ENCODE data around the gene USP22.

The USP22 gene

DNA sequence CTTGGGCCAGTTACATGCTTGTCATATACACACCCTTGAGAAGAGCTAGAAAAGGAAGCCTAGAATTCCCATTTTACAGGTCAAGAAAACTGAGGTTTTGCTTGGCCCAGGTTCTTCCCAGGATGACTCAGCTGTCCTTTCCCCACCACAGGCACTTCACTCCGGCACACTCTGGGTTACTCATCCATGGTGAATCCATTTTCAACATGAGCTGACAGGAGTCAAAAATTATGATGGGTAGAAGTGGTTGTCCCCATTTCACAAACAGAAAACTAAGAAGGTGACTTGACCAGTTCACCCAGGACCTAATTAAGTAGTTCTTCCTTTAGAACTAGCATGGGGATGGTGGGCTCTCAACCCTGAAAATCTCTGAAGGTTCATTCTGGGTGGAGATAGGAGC is 67.2 kb downstream of the USP22 start:
- Histone ChIP-seq H3K4me3 (ENCODE audit: low read depth, low read length) (no peak overlapping the region), H3K4me1 (ENCODE audit: control insufficient read depth in 1 of 2, insufficient read depth in 2 of 2, low read length in 2 of 2) (no peaks in the 10 kb centered on the region), H3K18ac (ENCODE audit: low read length) (no peak overlapping the region), H3K14ac (ENCODE audit: low read length) (no peak overlapping the region), H2AK5ac (ENCODE audit: low read length) (no peak overlapping the region), H3K36me3 (ENCODE audit: control insufficient read depth in 1 of 2, insufficient read depth in 2 of 2, low read length in 2 of 2) (peaks cover 0 to 2% of the 10 kb centered on the region in 2 experiments), H2BK5ac (ENCODE audit: low read depth, low read length, poor library complexity) (no peak overlapping the region), H2BK12ac (ENCODE audit: low read length) (no peak overlapping the region), H2AFZ (ENCODE audit: insufficient read depth, low read length, poor library complexity) (no peak overlapping the region), H3K9me3 (ENCODE audit: insufficient read depth, low read depth, low read length) (peaks cover 1% of the 10 kb centered on the region), H3K9ac (ENCODE audit: low read length) (no peak overlapping the region), H3K23ac (ENCODE audit: low read length) (no peak overlapping the region), H3K79me1 (ENCODE audit: low read length) (no peaks in the 10 kb centered on the region), H3K4me2 (ENCODE audit: low read length) (no peak overlapping the region), H4K8ac (ENCODE audit: low read depth, low read length) (no peak overlapping the region), H2BK120ac (ENCODE audit: insufficient read depth, low read length, poor library complexity) (no peak overlapping the region), H3K27ac (ENCODE audit: low read depth, low read length) (no peak overlapping the region), H3K79me2 (ENCODE audit: control insufficient read depth, insufficient read depth, low read length, poor library complexity) (no peaks in the 10 kb centered on the region), H3K27me3 (ENCODE audit: insufficient read depth, low read length) (no peaks in the 10 kb centered on the region), H4K12ac (ENCODE audit: low read depth, low read length) (no peak overlapping the region), H3K4ac (ENCODE audit: low read depth, low read length) (no peak overlapping the region), H4K91ac (ENCODE audit: low read depth, low read length) (no peak overlapping the region)
- WGBS (ENCODE audit: extremely low coverage, insufficient coverage, insufficient read length): no CpG with 5 or more reads among the region's 1 CpG
- DNase-seq: no peak

DNA sequence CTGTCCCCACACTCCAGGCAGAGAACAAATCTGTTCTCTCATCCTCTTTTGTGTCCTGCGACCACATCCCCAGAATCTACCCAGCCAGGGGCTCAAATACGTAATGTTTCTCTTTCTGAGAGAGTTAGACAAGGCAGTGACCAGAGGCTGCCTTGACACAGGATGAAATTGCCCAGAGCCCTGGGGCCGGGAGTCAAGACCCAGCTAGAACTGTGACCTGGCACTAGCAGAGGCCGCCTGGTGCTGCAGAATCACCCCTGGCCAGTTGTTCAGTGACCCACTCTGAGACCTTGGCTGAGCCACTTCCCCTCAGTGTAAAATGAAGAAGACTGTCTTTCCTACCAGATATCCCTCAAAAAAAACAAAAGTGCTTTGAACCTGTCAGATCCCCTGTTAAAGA is 72.5 kb downstream of the USP22 start:
- Histone ChIP-seq H4K8ac (ENCODE audit: low read depth, low read length) (no peak overlapping the region), H3K23ac (ENCODE audit: low read length) (no peak overlapping the region), H3K14ac (ENCODE audit: low read length) (no peak overlapping the region), H3K9me3 (ENCODE audit: insufficient read depth, low read depth, low read length) (no peaks in the 10 kb centered on the region), H3K18ac (ENCODE audit: low read length) (no peak overlapping the region), H2AFZ (ENCODE audit: insufficient read depth, low read length, poor library complexity) (no peak overlapping the region), H2BK5ac (ENCODE audit: low read depth, low read length, poor library complexity) (no peak overlapping the region), H2BK120ac (ENCODE audit: insufficient read depth, low read length, poor library complexity) (no peak overlapping the region), H3K9ac (ENCODE audit: low read length) (no peak overlapping the region), H3K4me2 (ENCODE audit: low read length) (no peak overlapping the region), H3K79me2 (ENCODE audit: control insufficient read depth, insufficient read depth, low read length, poor library complexity) (no peaks in the 10 kb centered on the region), H2AK5ac (ENCODE audit: low read length) (no peak overlapping the region), H3K27ac (ENCODE audit: low read depth, low read length) (no peak overlapping the region), H3K79me1 (ENCODE audit: low read length) (no peaks in the 10 kb centered on the region), H3K4me1 (ENCODE audit: control insufficient read depth in 1 of 2, insufficient read depth in 2 of 2, low read length in 2 of 2) (no peaks in the 10 kb centered on the region), H2BK12ac (ENCODE audit: low read length) (no peak overlapping the region), H4K91ac (ENCODE audit: low read depth, low read length) (no peak overlapping the region), H3K27me3 (ENCODE audit: insufficient read depth, low read length) (no peaks in the 10 kb centered on the region), H3K36me3 (ENCODE audit: control insufficient read depth in 1 of 2, insufficient read depth in 2 of 2, low read length in 2 of 2) (no peaks in the 10 kb centered on the region), H3K4ac (ENCODE audit: low read depth, low read length) (no peak overlapping the region), H4K12ac (ENCODE audit: low read depth, low read length) (no peak overlapping the region), H3K4me3 (ENCODE audit: low read depth, low read length) (no peak overlapping the region)
- no CpG with 5 or more reads among the region's 4 CpGs for WGBS (ENCODE audit: extremely low coverage, insufficient coverage, insufficient read length)
- no peak for DNase-seq

DNA sequence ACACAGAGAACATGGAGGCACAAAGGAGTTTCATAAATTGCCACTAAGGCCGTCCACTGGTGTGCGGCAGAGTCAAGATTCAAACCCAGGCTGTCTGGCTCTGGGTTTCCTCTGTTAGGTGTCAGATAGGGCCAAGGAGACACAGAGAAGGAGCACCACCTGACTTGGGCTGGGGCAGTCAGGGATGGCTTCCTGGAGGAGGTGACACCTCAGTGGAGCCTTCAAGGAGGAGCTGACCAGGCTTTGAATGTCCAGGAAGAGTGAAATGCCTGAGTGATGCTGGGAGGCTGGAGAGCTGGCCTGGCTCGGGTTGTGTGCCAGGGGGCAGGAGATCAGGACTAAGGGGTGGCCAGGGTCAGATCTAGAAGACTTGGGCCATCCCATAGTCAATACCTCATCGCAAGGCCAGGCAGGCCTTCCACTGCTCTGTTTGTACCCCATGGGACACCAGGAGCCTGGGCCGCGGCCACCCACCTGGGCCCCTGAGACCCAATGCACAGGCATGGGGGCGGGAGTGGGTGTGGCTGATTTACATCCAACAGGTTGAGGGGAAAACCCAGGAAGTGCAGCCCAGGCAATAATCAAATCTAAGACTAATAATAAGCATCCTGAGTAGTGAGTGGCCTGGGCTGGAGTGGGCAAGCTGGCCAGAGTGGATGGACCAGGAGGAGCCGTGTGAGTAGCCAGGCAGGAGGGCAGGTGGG is 73.7 kb downstream of the USP22 start:
- Histone ChIP-seq H3K4me1 (ENCODE audit: control insufficient read depth in 1 of 2, insufficient read depth in 2 of 2, low read length in 2 of 2) (no peaks in the 10 kb centered on the region), H3K14ac (ENCODE audit: low read length) (no peak overlapping the region), H4K91ac (ENCODE audit: low read depth, low read length) (no peak overlapping the region), H4K8ac (ENCODE audit: low read depth, low read length) (no peak overlapping the region), H2BK12ac (ENCODE audit: low read length) (no peak overlapping the region), H3K79me1 (ENCODE audit: low read length) (no peaks in the 10 kb centered on the region), H3K79me2 (ENCODE audit: control insufficient read depth, insufficient read depth, low read length, poor library complexity) (no peaks in the 10 kb centered on the region), H3K9me3 (ENCODE audit: insufficient read depth, low read depth, low read length) (no peaks in the 10 kb centered on the region), H3K36me3 (ENCODE audit: control insufficient read depth in 1 of 2, insufficient read depth in 2 of 2, low read length in 2 of 2) (no peaks in the 10 kb centered on the region), H2AFZ (ENCODE audit: insufficient read depth, low read length, poor library complexity) (no peak overlapping the region), H3K18ac (ENCODE audit: low read length) (no peak overlapping the region), H3K4ac (ENCODE audit: low read depth, low read length) (no peak overlapping the region), H3K27me3 (ENCODE audit: insufficient read depth, low read length) (no peaks in the 10 kb centered on the region), H2AK5ac (ENCODE audit: low read length) (no peak overlapping the region), H3K9ac (ENCODE audit: low read length) (no peak overlapping the region), H3K4me2 (ENCODE audit: low read length) (no peak overlapping the region), H2BK5ac (ENCODE audit: low read depth, low read length, poor library complexity) (no peak overlapping the region), H3K23ac (ENCODE audit: low read length) (no peak overlapping the region), H3K4me3 (ENCODE audit: low read depth, low read length) (no peak overlapping the region), H2BK120ac (ENCODE audit: insufficient read depth, low read length, poor library complexity) (no peak overlapping the region), H4K12ac (ENCODE audit: low read depth, low read length) (no peak overlapping the region), H3K27ac (ENCODE audit: low read depth, low read length) (no peak overlapping the region)
- no peak for DNase-seq
- no CpG with 5 or more reads among the region's 8 CpGs for WGBS (ENCODE audit: extremely low coverage, insufficient coverage, insufficient read length)

DNA sequence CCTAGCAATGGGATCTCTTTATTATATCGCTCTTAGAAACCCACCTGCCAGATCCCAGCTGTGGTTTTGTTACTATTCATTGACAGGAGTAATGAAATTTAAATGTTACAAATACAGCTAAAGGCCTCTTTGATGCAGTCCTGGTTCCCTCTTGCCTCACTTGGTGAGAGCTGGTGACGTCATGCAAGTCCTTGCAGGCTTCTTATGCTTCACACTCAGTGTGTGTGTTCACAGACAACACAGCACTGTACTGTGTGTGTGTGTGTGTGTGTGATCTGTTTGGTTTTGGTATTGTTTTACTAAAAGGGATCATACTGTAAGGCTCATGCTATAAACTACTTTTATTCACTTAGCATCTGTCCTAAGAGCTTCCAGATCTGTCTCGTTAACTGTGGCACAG is 75.0 kb downstream of the USP22 start:
- no peak overlapping the region for H4K91ac ChIP-seq (ENCODE audit: low read depth, low read length)
- H3K14ac ChIP-seq (ENCODE audit: low read length): no peak overlapping the region
- no peak overlapping the region for H3K9ac ChIP-seq (ENCODE audit: low read length)
- no peak for DNase-seq
- no peak overlapping the region for H2AFZ ChIP-seq (ENCODE audit: insufficient read depth, low read length, poor library complexity)
- H2BK5ac ChIP-seq (ENCODE audit: low read depth, low read length, poor library complexity): no peak overlapping the region
- WGBS (ENCODE audit: extremely low coverage, insufficient coverage, insufficient read length): no CpG with 5 or more reads among the region's 3 CpGs
- no peak overlapping the region for H3K4ac ChIP-seq (ENCODE audit: low read depth, low read length)
- no peak overlapping the region for H3K18ac ChIP-seq (ENCODE audit: low read length)
- no peaks in the 10 kb centered on the region for H3K36me3 ChIP-seq (ENCODE audit: control insufficient read depth in 1 of 2, insufficient read depth in 2 of 2, low read length in 2 of 2)
- no peak overlapping the region for H2BK12ac ChIP-seq (ENCODE audit: low read length)
- no peak overlapping the region for H3K4me3 ChIP-seq (ENCODE audit: low read depth, low read length)
- no peak overlapping the region for H3K4me2 ChIP-seq (ENCODE audit: low read length)
- H2BK120ac ChIP-seq (ENCODE audit: insufficient read depth, low read length, poor library complexity): no peak overlapping the region
- H3K27ac ChIP-seq (ENCODE audit: low read depth, low read length): no peak overlapping the region
- no peaks in the 10 kb centered on the region for H3K79me1 ChIP-seq (ENCODE audit: low read length)
- no peaks in the 10 kb centered on the region for H3K9me3 ChIP-seq (ENCODE audit: insufficient read depth, low read depth, low read length)
- no peak overlapping the region for H2AK5ac ChIP-seq (ENCODE audit: low read length)
- no peak overlapping the region for H4K12ac ChIP-seq (ENCODE audit: low read depth, low read length)
- H3K23ac ChIP-seq (ENCODE audit: low read length): no peak overlapping the region
- H3K79me2 ChIP-seq (ENCODE audit: control insufficient read depth, insufficient read depth, low read length, poor library complexity): no peaks in the 10 kb centered on the region
- no peak overlapping the region for H4K8ac ChIP-seq (ENCODE audit: low read depth, low read length)
- H3K27me3 ChIP-seq (ENCODE audit: insufficient read depth, low read length): no peaks in the 10 kb centered on the region
- H3K4me1 ChIP-seq (ENCODE audit: control insufficient read depth in 1 of 2, insufficient read depth in 2 of 2, low read length in 2 of 2): no peaks in the 10 kb centered on the region
